Glutamatergic neuron (in vitro differentiated cells): ENCODE data around the gene MYO1D. TPM values are rescaled to one million over a fixed set of nuclear protein-coding genes. Genes with fewer than 3 reads are reported as not detected.

ENCODE experiments used
- DNase-seq: peaks from one replicate; pipeline ENCODE4 v3.0.0; 2022
- H3K27ac Mint-ChIP-seq: one replicate; pipeline ENCODE4 v1.8.0; 2020; ENCODE audit warnings: mild to moderate bottlenecking, mixed read lengths, inconsistent platforms; ENCODE audit not compliant: unreplicated experiment
- H3K27me3 Mint-ChIP-seq: one replicate; pipeline ENCODE4 v1.8.0; 2020; ENCODE audit warnings: mild to moderate bottlenecking, moderate library complexity, mixed read lengths, inconsistent platforms; ENCODE audit not compliant: unreplicated experiment
- H3K36me3 Mint-ChIP-seq: one replicate; pipeline ENCODE4 v1.8.0; 2020; ENCODE audit warnings: mild to moderate bottlenecking, mixed read lengths, inconsistent platforms; ENCODE audit not compliant: unreplicated experiment
- H3K4me1 Mint-ChIP-seq: one replicate; pipeline ENCODE4 v1.8.0; 2020; ENCODE audit warnings: mild to moderate bottlenecking, low read depth, mixed read lengths, inconsistent platforms; ENCODE audit not compliant: unreplicated experiment
- H3K4me3 Mint-ChIP-seq: one replicate; pipeline ENCODE4 v1.8.0; 2020; ENCODE audit warnings: mild to moderate bottlenecking, mixed read lengths, inconsistent platforms; ENCODE audit not compliant: unreplicated experiment
- H3K9me3 Mint-ChIP-seq: one replicate; pipeline ENCODE4 v1.8.0; 2020; ENCODE audit warnings: mild to moderate bottlenecking, moderate library complexity, mixed read lengths, inconsistent platforms; ENCODE audit not compliant: unreplicated experiment
- CTCF ChIP-seq: fragments of 200-600 bp; sonication (generic); IDR thresholded peaks from one replicate; pipeline ENCODE4 v1.5.0; 2021; ENCODE audit not compliant: partially characterized antibody, unreplicated experiment
- total RNA-seq: library from RNA; stranded (reverse); fragmentation: NEBNext Ultra II Directional; extraction: Animal tissue kit (Norgen Biotek cat#: 25700); gene quantifications from one replicate; pipeline ENCODE4 v1.2.1, GENCODE V29; 2021; ENCODE audit not compliant: unreplicated experiment

MYO1D gene
- total RNA-seq, 1 donor from 2014 or later: 5.3 TPM

- Mint-ChIP-seq H3K4me1 (peaks cover 20% of the 10 kb centered on the region), H3K36me3 (peaks cover 13% of the 10 kb centered on the region), H3K27me3 (peaks cover 4% of the 10 kb centered on the region), H3K4me3 (no peak overlapping the region), H3K27ac (peak overlapping the region; percentile 87), H3K9me3 (peaks cover 5% of the 10 kb centered on the region)
- DNase-seq: peak; percentile 65
- no peak for TF ChIP-seq CTCF
Measured at GRCh38 chr17:32596628-32597027, 280.3 kb downstream of the MYO1D start.

- peak overlapping the region; percentile 87 for H3K27ac Mint-ChIP-seq
Measured at GRCh38 chr17:32596206-32596605, 280.7 kb downstream of the MYO1D start.

GRCh38 chr17:32593003-32593402 lies 283.9 kb downstream of the MYO1D start:
- TF ChIP-seq CTCF: no peak
- no peak for DNase-seq
- Mint-ChIP-seq H3K4me3 (no peak overlapping the region), H3K27me3 (peaks cover 4% of the 10 kb centered on the region), H3K36me3 (no peaks in the 10 kb centered on the region), H3K27ac (peak overlapping the region; percentile 43), H3K4me1 (peaks cover 29% of the 10 kb centered on the region), H3K9me3 (peaks cover 5% of the 10 kb centered on the region)

More at GRCh38 chr17:32596206-32596605, 280.7 kb downstream of the MYO1D start:
- Mint-ChIP-seq H3K4me3 (no peak overlapping the region), H3K9me3 (peaks cover 5% of the 10 kb centered on the region), H3K4me1 (peaks cover 22% of the 10 kb centered on the region), H3K36me3 (peaks cover 13% of the 10 kb centered on the region), H3K27me3 (peaks cover 4% of the 10 kb centered on the region)
- TF ChIP-seq CTCF: no peak
- no peak for DNase-seq

- Mint-ChIP-seq H3K27ac (no peak overlapping the region), H3K4me1 (peaks cover 22% of the 10 kb centered on the region), H3K27me3 (no peaks in the 10 kb centered on the region), H3K9me3 (peaks cover 5% of the 10 kb centered on the region), H3K4me3 (no peak overlapping the region), H3K36me3 (peaks cover 4% of the 10 kb centered on the region)
- no peak for TF ChIP-seq CTCF
- DNase-seq: no peak
Measured at GRCh38 chr17:32591405-32591804, 285.5 kb downstream of the MYO1D start.

GRCh38 chr17:32590974-32591373 lies 285.9 kb downstream of the MYO1D start:
- Mint-ChIP-seq H3K27ac (no peak overlapping the region), H3K36me3 (peaks cover 4% of the 10 kb centered on the region), H3K27me3 (no peaks in the 10 kb centered on the region), H3K4me1 (peaks cover 21% of the 10 kb centered on the region), H3K9me3 (peaks cover 3% of the 10 kb centered on the region), H3K4me3 (no peak overlapping the region)
- no peak for TF ChIP-seq CTCF
- DNase-seq: no peak
